ENCODE measurements around the gene ADARB2.

The ADARB2 gene

GRCh38 chr10:1668399-1668798 lies 68.9 kb downstream of the ADARB2 start:
- Histone ChIP-seq H3K4me3 (ENCODE audit: low read depth, low read length) (no peak overlapping the region), H3K9me3 (ENCODE audit: control insufficient read depth, insufficient read depth, low read length) (no peaks in the 10 kb centered on the region), H3K36me3 (ENCODE audit: control insufficient read depth, insufficient read depth, low read length) (no peaks in the 10 kb centered on the region), H3K9ac (ENCODE audit: low read depth, low read length) (no peak overlapping the region), H3K4me1 (ENCODE audit: control insufficient read depth, insufficient read depth, low read length) (no peaks in the 10 kb centered on the region), H3K27me3 (ENCODE audit: control insufficient read depth, insufficient read depth, low read length) (no peaks in the 10 kb centered on the region)

- Histone ChIP-seq H3K9ac (ENCODE audit: low read depth, low read length) (no peak overlapping the region), H3K4me3 (ENCODE audit: low read depth, low read length) (no peak overlapping the region), H3K36me3 (ENCODE audit: control insufficient read depth, insufficient read depth, low read length) (no peaks in the 10 kb centered on the region), H3K4me1 (ENCODE audit: control insufficient read depth, insufficient read depth, low read length) (no peaks in the 10 kb centered on the region), H3K27me3 (ENCODE audit: control insufficient read depth, insufficient read depth, low read length) (no peaks in the 10 kb centered on the region), H3K9me3 (ENCODE audit: control insufficient read depth, insufficient read depth, low read length) (no peaks in the 10 kb centered on the region)
Measured at GRCh38 chr10:1667392-1667791, 69.9 kb downstream of the ADARB2 start.

- Histone ChIP-seq H3K4me1 (ENCODE audit: control insufficient read depth, insufficient read depth, low read length) (no peaks in the 10 kb centered on the region), H3K27me3 (ENCODE audit: control insufficient read depth, insufficient read depth, low read length) (no peaks in the 10 kb centered on the region), H3K36me3 (ENCODE audit: control insufficient read depth, insufficient read depth, low read length) (no peaks in the 10 kb centered on the region), H3K4me3 (ENCODE audit: low read depth, low read length) (no peak overlapping the region), H3K9me3 (ENCODE audit: control insufficient read depth, insufficient read depth, low read length) (no peaks in the 10 kb centered on the region), H3K9ac (ENCODE audit: low read depth, low read length) (no peak overlapping the region)
Measured at GRCh38 chr10:1666147-1666546, 71.2 kb downstream of the ADARB2 start.

- H3K9me3 ChIP-seq (ENCODE audit: control insufficient read depth, insufficient read depth, low read length) = no peaks in the 10 kb centered on the region
- H3K36me3 ChIP-seq (ENCODE audit: control insufficient read depth, insufficient read depth, low read length) = no peaks in the 10 kb centered on the region
- H3K27me3 ChIP-seq (ENCODE audit: control insufficient read depth, insufficient read depth, low read length) = no peaks in the 10 kb centered on the region
- H3K4me3 ChIP-seq (ENCODE audit: low read depth, low read length) = no peak overlapping the region
- no peak overlapping the region for H3K9ac ChIP-seq (ENCODE audit: low read depth, low read length)
- no peaks in the 10 kb centered on the region for H3K4me1 ChIP-seq (ENCODE audit: control insufficient read depth, insufficient read depth, low read length)
Measured at GRCh38 chr10:1665681-1666080, 71.6 kb downstream of the ADARB2 start.

- Histone ChIP-seq H3K4me1 (ENCODE audit: control insufficient read depth, insufficient read depth, low read length) (no peaks in the 10 kb centered on the region), H3K4me3 (ENCODE audit: low read depth, low read length) (no peak overlapping the region), H3K27me3 (ENCODE audit: control insufficient read depth, insufficient read depth, low read length) (no peaks in the 10 kb centered on the region), H3K36me3 (ENCODE audit: control insufficient read depth, insufficient read depth, low read length) (no peaks in the 10 kb centered on the region), H3K9ac (ENCODE audit: low read depth, low read length) (no peak overlapping the region), H3K9me3 (ENCODE audit: control insufficient read depth, insufficient read depth, low read length) (no peaks in the 10 kb centered on the region)
Measured at GRCh38 chr10:1665021-1665661, 72.2 kb downstream of the ADARB2 start.

GRCh38 chr10:1664333-1664964 lies 72.9 kb downstream of the ADARB2 start:
- Histone ChIP-seq H3K9me3 (ENCODE audit: control insufficient read depth, insufficient read depth, low read length) (no peaks in the 10 kb centered on the region), H3K27me3 (ENCODE audit: control insufficient read depth, insufficient read depth, low read length) (no peaks in the 10 kb centered on the region), H3K4me1 (ENCODE audit: control insufficient read depth, insufficient read depth, low read length) (no peaks in the 10 kb centered on the region), H3K9ac (ENCODE audit: low read depth, low read length) (no peak overlapping the region), H3K4me3 (ENCODE audit: low read depth, low read length) (no peak overlapping the region), H3K36me3 (ENCODE audit: control insufficient read depth, insufficient read depth, low read length) (no peaks in the 10 kb centered on the region)

- Histone ChIP-seq H3K9ac (ENCODE audit: low read depth, low read length) (no peak overlapping the region), H3K4me1 (ENCODE audit: control insufficient read depth, insufficient read depth, low read length) (no peaks in the 10 kb centered on the region), H3K27me3 (ENCODE audit: control insufficient read depth, insufficient read depth, low read length) (no peaks in the 10 kb centered on the region), H3K9me3 (ENCODE audit: control insufficient read depth, insufficient read depth, low read length) (no peaks in the 10 kb centered on the region), H3K4me3 (ENCODE audit: low read depth, low read length) (no peak overlapping the region), H3K36me3 (ENCODE audit: control insufficient read depth, insufficient read depth, low read length) (no peaks in the 10 kb centered on the region)
Measured at GRCh38 chr10:1663226-1663625, 74.1 kb downstream of the ADARB2 start.

- Histone ChIP-seq H3K4me3 (ENCODE audit: low read depth, low read length) (no peak overlapping the region), H3K27me3 (ENCODE audit: control insufficient read depth, insufficient read depth, low read length) (no peaks in the 10 kb centered on the region), H3K36me3 (ENCODE audit: control insufficient read depth, insufficient read depth, low read length) (no peaks in the 10 kb centered on the region), H3K4me1 (ENCODE audit: control insufficient read depth, insufficient read depth, low read length) (no peaks in the 10 kb centered on the region), H3K9me3 (ENCODE audit: control insufficient read depth, insufficient read depth, low read length) (no peaks in the 10 kb centered on the region), H3K9ac (ENCODE audit: low read depth, low read length) (no peak overlapping the region)
Measured at GRCh38 chr10:1662438-1663025, 74.8 kb downstream of the ADARB2 start.

- H3K27me3 ChIP-seq (ENCODE audit: control insufficient read depth, insufficient read depth, low read length) = no peaks in the 10 kb centered on the region
- H3K36me3 ChIP-seq (ENCODE audit: control insufficient read depth, insufficient read depth, low read length) = no peaks in the 10 kb centered on the region
- no peak overlapping the region for H3K9ac ChIP-seq (ENCODE audit: low read depth, low read length)
- H3K9me3 ChIP-seq (ENCODE audit: control insufficient read depth, insufficient read depth, low read length) = no peaks in the 10 kb centered on the region
- no peak overlapping the region for H3K4me3 ChIP-seq (ENCODE audit: low read depth, low read length)
- no peaks in the 10 kb centered on the region for H3K4me1 ChIP-seq (ENCODE audit: control insufficient read depth, insufficient read depth, low read length)
Measured at GRCh38 chr10:1661859-1662437, 75.4 kb downstream of the ADARB2 start.

GRCh38 chr10:1661416-1661815 lies 75.9 kb downstream of the ADARB2 start:
- H3K9ac ChIP-seq (ENCODE audit: low read depth, low read length) = no peak overlapping the region
- H3K4me1 ChIP-seq (ENCODE audit: control insufficient read depth, insufficient read depth, low read length) = no peaks in the 10 kb centered on the region
- no peaks in the 10 kb centered on the region for H3K9me3 ChIP-seq (ENCODE audit: control insufficient read depth, insufficient read depth, low read length)
- no peaks in the 10 kb centered on the region for H3K27me3 ChIP-seq (ENCODE audit: control insufficient read depth, insufficient read depth, low read length)
- H3K36me3 ChIP-seq (ENCODE audit: control insufficient read depth, insufficient read depth, low read length) = no peaks in the 10 kb centered on the region
- H3K4me3 ChIP-seq (ENCODE audit: low read depth, low read length) = no peak overlapping the region

GRCh38 chr10:1660815-1661214 lies 76.5 kb downstream of the ADARB2 start:
- Histone ChIP-seq H3K36me3 (ENCODE audit: control insufficient read depth, insufficient read depth, low read length) (no peaks in the 10 kb centered on the region), H3K4me1 (ENCODE audit: control insufficient read depth, insufficient read depth, low read length) (no peaks in the 10 kb centered on the region), H3K9me3 (ENCODE audit: control insufficient read depth, insufficient read depth, low read length) (no peaks in the 10 kb centered on the region), H3K9ac (ENCODE audit: low read depth, low read length) (no peak overlapping the region), H3K4me3 (ENCODE audit: low read depth, low read length) (no peak overlapping the region), H3K27me3 (ENCODE audit: control insufficient read depth, insufficient read depth, low read length) (no peaks in the 10 kb centered on the region)

GRCh38 chr10:1660386-1660785 lies 76.9 kb downstream of the ADARB2 start:
- Histone ChIP-seq H3K9ac (ENCODE audit: low read depth, low read length) (no peak overlapping the region), H3K36me3 (ENCODE audit: control insufficient read depth, insufficient read depth, low read length) (no peaks in the 10 kb centered on the region), H3K4me1 (ENCODE audit: control insufficient read depth, insufficient read depth, low read length) (no peaks in the 10 kb centered on the region), H3K4me3 (ENCODE audit: low read depth, low read length) (no peak overlapping the region), H3K27me3 (ENCODE audit: control insufficient read depth, insufficient read depth, low read length) (no peaks in the 10 kb centered on the region), H3K9me3 (ENCODE audit: control insufficient read depth, insufficient read depth, low read length) (no peaks in the 10 kb centered on the region)
